Karpas-422 (cell line): ENCODE data around the gene MYCN. TPM values are rescaled to one million over a fixed set of nuclear protein-coding genes. Genes with fewer than 3 reads are reported as not detected.
"Not testable (repeated sequence)": the region's sequence is repeated elsewhere in the genome, so short reads cannot be mapped to it uniquely, and the experiment has no call there.

Experiments
- DNase-seq: peaks from one replicate; pipeline ENCODE4 v3.0.0-alpha.2; 2015
- H2AFZ ChIP-seq: fragments of 200-600 bp; sonication (generic); 2 replicates; pipeline ENCODE4 v1.6.1; 2014; ENCODE audit warnings: antibody characterized with exemption, low read length, mixed read lengths
- H3K27ac ChIP-seq: fragments of 200-600 bp; sonication (generic); 2 replicates; pipeline ENCODE4 v1.5.1; 2014; ENCODE audit warnings: mild to moderate bottlenecking, low read length, moderate library complexity
- H3K27me3 ChIP-seq: fragments of 200-600 bp; sonication (generic); 2 replicates; pipeline ENCODE4 v1.6.1; 2014; ENCODE audit warnings: low read length, mixed read lengths
- H3K36me3 ChIP-seq: fragments of 200-600 bp; sonication (generic); 2 replicates; pipeline ENCODE4 v1.6.1; 2014; ENCODE audit warnings: low read length, mixed read lengths; ENCODE audit not compliant: insufficient read depth
- H3K4me1 ChIP-seq: fragments of 200-600 bp; sonication (generic); 2 replicates; pipeline ENCODE4 v1.6.1; 2014; ENCODE audit warnings: mild to moderate bottlenecking, low read length, mixed read lengths
- H3K4me2 ChIP-seq: fragments of 200-600 bp; sonication (generic); 2 replicates; pipeline ENCODE4 v1.6.1; 2014; ENCODE audit warnings: low read length, low read depth, mild to moderate bottlenecking; ENCODE audit not compliant: poor library complexity, severe bottlenecking
- H3K4me3 ChIP-seq: fragments of 200-600 bp; sonication (generic); 2 replicates; pipeline ENCODE4 v1.5.1; 2014; ENCODE audit warnings: mild to moderate bottlenecking, antibody characterized with exemption, low read length, mixed read lengths
- H3K79me2 ChIP-seq: fragments of 200-600 bp; sonication (generic); 2 replicates; pipeline ENCODE4 v1.6.1; 2014; ENCODE audit warnings: mild to moderate bottlenecking, low read length, mixed read lengths
- H3K9ac ChIP-seq: fragments of 200-600 bp; sonication (generic); 2 replicates; pipeline ENCODE4 v1.6.0; 2014; ENCODE audit warnings: low read length
- H3K9me2 ChIP-seq: fragments of 200-600 bp; sonication (generic), shearing (Covaris generic); replicated peaks from 2 replicates; pipeline ENCODE4 v1.6.0; 2014; ENCODE audit warnings: mild to moderate bottlenecking, low read length, moderate library complexity; ENCODE audit not compliant: insufficient read depth
- H3K9me3 ChIP-seq: fragments of 300-700, 200-600 bp; sonication (generic); 2 replicates; pipeline ENCODE4 v1.6.1; 2014; ENCODE audit warnings: low read length, mixed read lengths
- H4K20me1 ChIP-seq: fragments of 200-600 bp; sonication (generic); 2 replicates; pipeline ENCODE4 v1.6.1; 2014; ENCODE audit warnings: mild to moderate bottlenecking, antibody characterized with exemption, low read length, low read depth; ENCODE audit not compliant: insufficient read depth
- total RNA-seq: library from RNA; depleted of rRNA; stranded (reverse); fragments of >200 nt; shearing (Covaris generic); gene quantifications from 2 replicates; pipeline ENCODE4 v1.2.3, GENCODE V29; 2014; ENCODE audit warnings: low replicate concordance

Gene MYCN
- total RNA-seq, 1 experiment from 2014 or later = not detected

DNA sequence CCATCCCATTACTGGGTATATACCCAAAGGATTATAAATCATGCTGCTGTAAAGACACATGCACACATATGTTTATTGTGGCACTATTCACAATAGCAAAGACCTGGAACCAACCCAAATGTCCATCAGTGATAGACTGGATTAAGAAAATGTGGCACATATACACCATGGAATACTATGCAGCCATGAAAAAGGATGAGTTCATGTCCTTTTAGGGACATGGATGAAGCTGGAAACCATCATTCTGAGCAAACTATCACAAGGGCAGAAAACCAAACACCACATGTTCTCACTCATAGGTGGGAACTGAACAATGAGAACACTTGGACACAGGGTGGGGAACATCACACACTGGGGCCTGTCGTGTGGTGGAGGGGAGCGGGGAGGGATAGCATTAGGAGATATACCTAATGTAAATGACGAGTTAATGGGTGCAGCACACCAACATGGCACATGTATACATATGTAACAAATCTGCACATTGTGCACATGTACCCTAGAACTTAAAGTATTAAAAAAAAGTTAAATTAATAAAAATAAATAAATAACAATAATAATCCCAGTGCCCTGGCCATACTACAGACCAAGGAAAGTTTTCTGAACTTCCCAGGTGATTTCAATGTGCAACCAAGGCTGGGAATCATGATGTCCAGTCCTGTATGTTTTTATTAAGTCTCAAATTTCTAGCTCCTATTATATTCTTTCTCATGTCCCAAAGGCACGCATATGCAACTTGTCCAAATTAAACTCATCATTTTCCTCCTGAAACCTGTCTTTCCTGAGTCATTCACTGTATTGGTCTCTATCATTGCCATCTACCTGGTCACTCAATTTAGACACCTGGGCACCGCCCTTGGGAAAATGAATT lies 23.0 kb downstream of the MYCN start:
- not testable (repeated sequence) for H3K4me2 ChIP-seq, H3K4me3 ChIP-seq, DNase-seq

DNA sequence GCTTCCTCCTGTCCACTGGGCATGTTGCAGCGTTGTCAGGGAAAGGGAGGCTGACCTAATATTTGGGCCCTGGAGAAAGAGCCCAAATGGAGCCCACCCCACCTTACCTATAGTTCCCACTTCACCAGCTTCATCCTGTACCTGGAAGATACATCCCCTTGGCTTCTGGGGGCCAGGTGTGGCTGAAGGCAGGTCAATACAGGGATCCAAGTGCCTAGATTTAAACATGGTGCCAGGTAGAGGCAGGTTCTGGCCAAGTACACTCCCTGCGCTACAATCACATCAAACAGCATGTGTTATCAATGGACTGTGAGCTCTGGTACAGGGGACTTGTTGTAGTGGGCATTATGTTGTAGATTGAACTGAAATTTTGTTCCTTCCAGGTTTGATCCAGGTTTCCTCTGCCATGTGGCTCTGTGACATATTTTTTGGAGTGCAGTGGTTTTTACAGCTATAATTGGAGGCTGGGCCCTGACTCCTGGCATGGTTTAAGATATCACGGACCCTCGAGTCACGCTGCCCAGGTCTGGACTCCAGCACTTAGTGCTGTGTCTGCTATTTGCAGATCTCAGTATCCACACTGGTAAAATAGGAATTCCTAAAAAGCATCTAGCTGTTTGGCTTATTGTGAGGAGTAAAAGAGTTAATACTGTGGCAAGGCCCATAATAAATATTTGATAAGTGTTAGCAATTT lies 23.8 kb downstream of the MYCN start:
- no peaks in the 10 kb centered on the region for H3K9me3 ChIP-seq
- H3K4me1 ChIP-seq = no peaks in the 10 kb centered on the region
- no peak overlapping the region for H3K9ac ChIP-seq
- no peaks in the 10 kb centered on the region for H3K9me2 ChIP-seq
- H4K20me1 ChIP-seq = no peaks in the 10 kb centered on the region
- H3K79me2 ChIP-seq = no peaks in the 10 kb centered on the region
- no peaks in the 10 kb centered on the region for H3K36me3 ChIP-seq
- H3K4me3 ChIP-seq = no peak overlapping the region
- H3K27me3 ChIP-seq = no peaks in the 10 kb centered on the region
- DNase-seq = no peak
- no peak overlapping the region for H3K27ac ChIP-seq
- H2AFZ ChIP-seq = no peak overlapping the region
- no peak overlapping the region for H3K4me2 ChIP-seq

More for the DNA sequence above, 23.0 kb downstream of the MYCN start:
- H3K79me2 ChIP-seq, H3K9ac ChIP-seq, H2AFZ ChIP-seq, H4K20me1 ChIP-seq, H3K4me1 ChIP-seq, H3K27ac ChIP-seq, H3K9me2 ChIP-seq, H3K36me3 ChIP-seq, H3K9me3 ChIP-seq, H3K27me3 ChIP-seq: not testable (repeated sequence)

DNA sequence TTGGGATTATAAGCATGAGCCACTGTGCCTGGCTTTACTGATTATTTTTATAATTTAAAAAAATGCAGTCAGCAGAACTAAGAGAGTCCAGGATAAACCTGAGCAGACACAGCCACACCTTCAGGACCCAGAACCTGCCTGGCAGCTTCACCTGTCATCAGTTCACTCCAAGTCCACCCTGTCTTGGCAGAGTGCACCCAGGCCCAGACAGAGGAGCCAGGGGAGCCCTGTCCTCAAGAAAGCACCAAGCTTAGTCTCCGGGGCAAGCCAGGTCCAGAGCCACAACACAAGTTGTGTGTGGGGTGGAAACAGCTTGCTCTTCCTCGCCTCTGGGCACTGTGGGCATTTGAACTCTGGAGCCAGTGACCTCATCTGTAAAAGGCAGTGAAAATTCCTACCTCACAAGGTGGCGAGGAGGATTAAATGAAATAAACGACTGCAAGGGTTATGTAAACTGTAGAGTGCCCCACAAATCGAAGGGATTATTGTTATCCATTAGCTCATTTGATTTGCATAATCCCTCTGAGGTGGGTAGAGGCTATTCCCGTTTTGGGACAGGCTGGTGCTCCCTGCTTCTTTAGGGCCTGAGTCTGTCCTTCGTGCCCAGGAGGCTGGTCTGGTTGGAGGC lies 24.7 kb downstream of the MYCN start:
- H3K27me3 ChIP-seq = no peaks in the 10 kb centered on the region
- no peak overlapping the region for H2AFZ ChIP-seq
- H3K4me2 ChIP-seq = no peak overlapping the region
- H3K79me2 ChIP-seq = no peaks in the 10 kb centered on the region
- no peaks in the 10 kb centered on the region for H3K36me3 ChIP-seq
- H3K9ac ChIP-seq = no peak overlapping the region
- DNase-seq = no peak
- no peaks in the 10 kb centered on the region for H4K20me1 ChIP-seq
- H3K4me3 ChIP-seq = no peak overlapping the region
- H3K9me3 ChIP-seq = no peaks in the 10 kb centered on the region
- no peaks in the 10 kb centered on the region for H3K4me1 ChIP-seq
- no peak overlapping the region for H3K27ac ChIP-seq
- no peaks in the 10 kb centered on the region for H3K9me2 ChIP-seq

DNA sequence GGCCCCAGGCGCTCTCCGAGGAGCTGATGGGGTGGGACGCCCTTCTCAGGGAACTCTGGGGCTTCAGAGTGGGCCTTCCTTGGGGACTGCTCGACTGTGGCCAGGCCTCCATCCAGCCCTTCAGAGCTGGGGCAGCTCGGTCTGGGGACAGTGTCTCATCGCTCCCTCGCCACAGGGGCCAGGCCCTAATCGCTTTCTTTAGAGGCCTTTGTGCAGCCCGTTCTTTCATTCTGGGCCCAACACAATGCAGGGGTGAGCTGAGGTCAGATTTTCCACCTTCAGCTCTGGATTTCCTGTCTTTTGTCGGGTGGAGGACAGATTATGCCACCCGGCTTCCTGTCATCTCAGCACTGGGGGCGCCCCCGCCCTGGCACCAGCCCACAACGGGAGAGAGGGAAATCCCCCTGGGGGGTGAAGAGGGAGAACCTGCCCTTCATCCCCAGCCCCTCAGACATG lies 25.2 kb downstream of the MYCN start:
- H3K79me2 ChIP-seq = no peaks in the 10 kb centered on the region
- H3K4me3 ChIP-seq = no peak overlapping the region
- H3K4me1 ChIP-seq = no peaks in the 10 kb centered on the region
- no peak overlapping the region for H3K9ac ChIP-seq
- H3K4me2 ChIP-seq = no peak overlapping the region
- H4K20me1 ChIP-seq = no peaks in the 10 kb centered on the region
- no peak overlapping the region for H3K27ac ChIP-seq
- H2AFZ ChIP-seq = no peak overlapping the region
- no peaks in the 10 kb centered on the region for H3K27me3 ChIP-seq
- no peak for DNase-seq
- H3K36me3 ChIP-seq = no peaks in the 10 kb centered on the region
- H3K9me2 ChIP-seq = no peaks in the 10 kb centered on the region
- H3K9me3 ChIP-seq = no peaks in the 10 kb centered on the region

DNA sequence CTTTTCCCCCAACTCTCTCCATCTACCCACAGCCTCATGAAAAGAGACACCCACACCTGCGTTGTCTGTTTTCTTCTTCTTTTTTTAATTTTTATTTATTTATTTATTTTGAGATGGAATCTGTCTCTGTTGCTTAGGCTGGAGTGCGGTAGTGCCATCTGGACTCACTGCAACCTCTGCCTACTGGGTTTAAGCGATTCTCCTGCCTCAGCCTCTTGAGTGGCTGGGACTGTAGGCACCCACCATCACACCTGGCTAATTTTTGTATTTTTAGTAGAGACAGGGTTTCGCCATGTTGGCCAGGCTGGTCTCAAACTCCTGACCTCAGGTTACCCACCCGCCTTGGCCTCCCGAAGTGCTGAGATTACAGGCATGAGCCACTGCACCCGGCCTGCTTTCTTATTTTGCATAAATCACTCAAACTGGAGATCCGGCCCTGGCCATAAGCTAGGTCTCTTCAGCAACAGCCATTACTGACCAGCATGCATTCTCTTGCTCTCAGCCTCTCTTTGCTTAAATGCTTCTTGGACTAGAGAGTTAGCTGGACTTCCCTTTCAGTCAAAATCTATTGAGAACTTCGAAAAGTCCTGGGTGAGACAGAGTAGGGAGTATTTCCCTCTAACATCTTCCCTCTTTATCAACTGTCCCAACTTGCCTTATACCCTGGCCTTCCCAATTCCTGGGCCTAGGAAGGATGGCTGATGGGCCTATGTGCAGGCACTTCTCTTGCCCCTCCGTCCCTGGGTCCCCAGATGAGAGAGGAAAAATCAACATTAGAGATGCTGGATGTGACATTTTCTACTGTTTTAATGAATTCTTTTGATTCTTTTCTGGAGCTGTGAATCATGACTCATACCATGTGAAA lies 27.3 kb downstream of the MYCN start:
- no peak for DNase-seq
- Histone ChIP-seq H3K27ac (no peak overlapping the region), H3K4me2 (no peak overlapping the region), H3K9me2 (no peaks in the 10 kb centered on the region), H3K79me2 (no peaks in the 10 kb centered on the region), H3K36me3 (no peaks in the 10 kb centered on the region), H3K27me3 (no peaks in the 10 kb centered on the region), H3K4me1 (no peaks in the 10 kb centered on the region), H3K9me3 (no peaks in the 10 kb centered on the region), H4K20me1 (no peaks in the 10 kb centered on the region), H3K4me3 (no peak overlapping the region), H3K9ac (no peak overlapping the region), H2AFZ (no peak overlapping the region)

DNA sequence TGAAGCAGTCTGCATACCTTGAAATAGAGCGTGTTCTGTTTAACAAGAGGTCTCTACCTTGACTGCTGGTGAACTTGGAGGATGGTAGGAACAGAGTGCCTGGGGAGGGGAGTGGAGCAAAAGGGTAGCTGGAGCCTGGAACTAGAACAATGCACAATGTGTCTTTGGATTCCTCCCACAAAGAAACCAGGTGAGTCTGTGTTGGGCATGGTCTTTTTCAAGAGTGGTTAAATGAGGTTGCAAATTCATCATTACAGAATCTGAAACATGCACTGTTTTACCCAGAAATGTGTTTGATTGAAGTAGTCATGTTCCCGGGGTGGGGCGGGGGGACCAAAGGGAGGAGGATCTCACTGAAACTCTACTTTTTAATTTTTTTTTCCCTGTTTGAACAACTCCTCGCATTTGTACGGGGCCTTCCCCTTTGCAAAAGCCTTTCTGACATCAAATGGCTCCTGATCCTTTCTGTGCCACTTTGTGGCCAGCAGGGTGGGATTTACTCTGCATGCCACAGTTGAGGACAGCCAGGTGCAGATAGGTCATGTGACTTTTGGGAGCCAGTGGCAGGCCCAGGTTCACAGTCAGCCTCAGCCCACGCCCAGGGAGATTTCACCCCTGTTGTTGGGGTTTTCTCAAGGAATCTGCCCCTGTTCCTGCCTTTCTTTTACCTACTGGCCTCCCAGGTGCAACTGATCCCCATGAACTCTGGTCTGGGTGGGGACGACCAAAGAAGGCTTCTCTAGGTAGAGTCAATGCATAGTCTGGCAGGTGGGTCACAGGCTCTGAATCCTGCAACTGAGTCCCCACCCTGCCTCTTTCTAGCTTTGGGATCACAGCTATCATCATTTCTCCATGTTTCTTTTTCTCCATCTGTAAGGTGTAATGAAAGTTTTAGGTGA lies 28.2 kb downstream of the MYCN start:
- Histone ChIP-seq H3K27me3 (no peaks in the 10 kb centered on the region), H3K9me2 (no peaks in the 10 kb centered on the region), H3K4me2 (no peak overlapping the region), H3K4me1 (no peaks in the 10 kb centered on the region), H2AFZ (no peak overlapping the region), H4K20me1 (no peaks in the 10 kb centered on the region), H3K27ac (no peak overlapping the region), H3K9ac (no peak overlapping the region), H3K36me3 (no peaks in the 10 kb centered on the region), H3K9me3 (no peaks in the 10 kb centered on the region), H3K4me3 (no peak overlapping the region), H3K79me2 (no peaks in the 10 kb centered on the region)
- no peak for DNase-seq

DNA sequence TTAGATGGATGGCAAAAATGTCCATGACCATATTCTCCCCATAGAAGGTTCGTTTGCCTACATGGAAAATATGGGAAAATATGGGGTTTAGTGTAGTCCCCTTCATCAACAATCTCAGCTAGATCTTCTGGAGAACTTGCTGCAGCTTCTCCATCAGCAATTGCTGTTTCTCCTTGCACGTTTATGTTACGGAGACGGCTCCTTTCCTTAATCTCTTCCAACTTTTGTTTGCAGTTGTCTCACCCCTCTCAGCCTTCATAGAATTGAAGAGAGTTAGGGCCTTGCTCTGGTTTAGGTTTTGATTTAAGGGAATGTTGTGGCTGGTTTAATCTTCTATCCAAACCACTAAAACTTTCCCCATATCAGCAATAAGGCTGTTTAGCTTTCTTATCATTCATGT lies 28.9 kb downstream of the MYCN start:
- H3K4me1 ChIP-seq = no peaks in the 10 kb centered on the region
- H3K4me2 ChIP-seq = no peak overlapping the region
- no peaks in the 10 kb centered on the region for H3K9me3 ChIP-seq
- no peaks in the 10 kb centered on the region for H4K20me1 ChIP-seq
- H3K9me2 ChIP-seq = no peaks in the 10 kb centered on the region
- H2AFZ ChIP-seq = no peak overlapping the region
- H3K36me3 ChIP-seq = no peaks in the 10 kb centered on the region
- H3K79me2 ChIP-seq = no peaks in the 10 kb centered on the region
- DNase-seq = no peak
- H3K27me3 ChIP-seq = no peaks in the 10 kb centered on the region
- H3K9ac ChIP-seq = no peak overlapping the region
- H3K4me3 ChIP-seq = no peak overlapping the region
- H3K27ac ChIP-seq = no peak overlapping the region
